Activated T-helper 1 cell treated with Interleukin-2 at 50 U/mL for 16 hours (primary cell): ENCODE results near the gene ZCCHC10.
"Not testable (repeated sequence)": the region's sequence is repeated elsewhere in the genome, so short reads cannot be mapped to it uniquely, and the experiment has no call there.

Experiments used
- DNase-seq: peaks from one replicate; pipeline ENCODE4 v3.0.0-alpha.2; 2020; ENCODE audit warnings: low read depth

The ZCCHC10 gene

DNA sequence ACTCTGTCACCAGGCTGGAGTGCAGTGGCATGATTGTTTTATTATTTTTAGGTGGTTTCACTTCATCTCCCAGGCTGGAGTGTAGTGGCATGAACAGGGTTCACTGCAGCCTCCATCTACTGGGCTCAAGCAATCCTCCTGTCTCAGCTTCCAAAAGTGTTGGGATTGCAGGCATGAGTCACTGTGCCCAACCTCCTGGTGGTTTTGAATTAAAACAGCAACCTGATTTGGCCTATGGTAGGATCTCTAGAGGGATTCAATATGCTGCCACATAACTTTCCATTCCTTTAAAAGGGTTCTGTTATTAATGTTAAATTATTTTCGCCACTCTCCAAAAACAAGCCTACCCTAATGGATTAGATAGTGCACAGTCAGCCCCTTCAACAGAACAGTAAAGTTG is 15.6 kb upstream of the ZCCHC10 start:
- no peak for DNase-seq

DNA sequence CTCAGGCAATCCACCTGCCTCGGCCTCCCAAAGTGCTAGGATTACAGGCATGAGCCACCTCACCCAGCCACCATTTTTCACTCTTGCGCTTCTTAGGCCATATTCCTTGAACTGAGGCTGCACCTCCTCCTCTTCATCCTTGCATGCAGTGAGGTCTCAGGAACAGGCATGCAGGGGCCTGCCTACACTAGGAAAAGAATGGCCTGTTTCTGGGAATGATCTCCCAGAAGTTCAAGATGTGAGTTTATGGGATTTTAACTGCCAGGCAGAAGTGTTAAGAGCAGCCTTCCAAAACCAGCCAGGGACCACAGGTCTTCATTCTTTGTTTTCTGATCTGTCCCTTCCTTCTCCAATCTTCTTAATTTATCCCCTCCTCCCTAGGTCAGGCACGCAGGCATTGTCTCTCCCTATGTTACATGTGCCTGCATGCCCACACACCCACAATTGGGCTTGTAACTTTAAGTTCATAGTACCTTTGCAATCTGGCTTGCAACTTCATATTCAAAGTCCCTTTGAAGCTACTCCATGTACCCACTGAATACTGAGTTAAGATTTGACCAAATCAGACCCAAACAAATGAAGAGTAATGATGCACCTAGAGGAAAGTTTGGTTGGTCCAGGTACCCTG is 14.9 kb upstream of the ZCCHC10 start:
- DNase-seq: no peak

DNA sequence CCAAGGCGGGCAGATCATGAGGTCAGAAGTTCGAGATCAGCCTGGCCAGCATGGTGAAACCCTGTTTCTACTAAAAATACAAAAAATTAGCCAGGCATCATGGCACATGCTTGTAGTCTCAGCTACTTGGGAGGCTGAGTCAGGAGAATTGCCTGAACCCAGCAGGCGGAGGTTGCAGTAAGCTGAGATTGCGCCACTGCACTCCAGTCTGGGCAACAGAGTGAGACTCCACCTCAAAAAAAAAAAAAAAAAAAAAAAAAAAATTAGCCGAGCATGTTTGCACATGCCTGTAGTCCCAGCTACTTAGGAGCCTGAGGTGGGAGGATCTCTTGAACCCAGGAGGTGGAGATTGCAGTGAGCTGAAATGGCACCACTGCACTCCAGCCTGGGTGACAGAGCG is 10.3 kb upstream of the ZCCHC10 start:
- DNase-seq: not testable (repeated sequence)

GRCh38 chr5:133035224-133035623 is 8.9 kb upstream of the ZCCHC10 start:
- no peak for DNase-seq

DNA sequence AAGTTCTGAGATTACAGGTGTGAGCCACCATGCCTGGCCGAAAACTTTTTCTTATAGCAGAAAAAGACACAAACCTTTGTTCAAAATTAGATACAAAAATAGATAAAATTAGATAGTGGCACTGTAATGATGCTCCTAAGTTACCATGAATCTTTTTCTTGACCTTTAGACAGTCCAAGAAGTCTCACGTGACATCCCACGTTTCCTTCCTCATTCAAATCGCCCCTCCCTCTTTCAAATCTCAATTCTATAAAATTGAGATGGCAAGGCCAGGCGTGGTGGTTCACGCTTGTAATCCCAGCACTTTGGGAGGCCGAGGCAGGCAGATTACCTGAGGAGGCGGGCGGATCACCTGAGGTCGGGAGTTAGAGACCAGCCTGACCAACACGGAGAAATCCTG is 7.7 kb upstream of the ZCCHC10 start:
- no peak for DNase-seq

DNA sequence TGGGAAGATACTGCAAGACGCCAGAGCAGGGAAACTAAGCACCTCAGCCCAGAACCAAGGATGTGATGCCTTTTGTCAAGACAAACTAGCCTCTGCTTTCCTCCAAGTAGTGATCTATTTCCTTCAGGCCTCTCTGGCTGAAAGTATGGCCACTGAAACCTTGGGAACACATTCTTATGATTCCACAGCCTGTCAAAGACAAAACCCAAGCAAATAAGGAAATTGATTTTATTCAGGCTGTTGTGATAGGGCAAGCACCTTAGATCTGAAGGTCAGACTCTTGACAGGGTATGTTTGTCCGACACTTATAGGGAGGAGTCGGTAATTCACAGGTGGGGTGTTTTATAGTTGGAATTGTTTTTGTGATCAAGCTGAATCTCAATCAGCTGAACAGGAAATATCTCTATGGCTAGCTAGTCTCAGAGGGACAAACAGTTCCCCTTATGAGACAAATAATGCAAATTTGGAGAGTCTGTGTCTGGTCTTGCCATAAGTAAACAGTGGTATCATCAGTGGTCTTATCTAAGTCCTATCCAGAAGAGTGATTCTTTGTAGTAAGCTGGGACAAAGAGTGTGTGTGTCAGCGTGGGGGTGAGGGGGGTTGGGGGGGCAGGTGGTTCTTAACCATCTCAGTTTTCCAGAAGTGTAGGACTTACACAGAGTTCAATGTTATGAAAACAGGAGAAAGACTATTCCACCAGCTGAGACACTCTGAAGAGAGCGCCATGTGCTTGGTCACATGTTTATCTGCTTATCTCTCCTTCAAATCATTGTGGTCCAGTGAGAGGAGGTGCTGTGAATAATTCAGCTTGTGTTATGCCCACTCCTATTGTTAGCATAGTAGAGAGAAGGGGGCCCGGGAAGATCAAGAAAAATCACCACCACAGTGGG is 6.7 kb upstream of the ZCCHC10 start:
- DNase-seq: no peak

- DNase-seq: no peak
Observed at GRCh38 chr5:133030343-133031005, 4.1 kb upstream of the ZCCHC10 start.

GRCh38 chr5:133029416-133029815 is 3.1 kb upstream of the ZCCHC10 start:
- DNase-seq: no peak

DNA sequence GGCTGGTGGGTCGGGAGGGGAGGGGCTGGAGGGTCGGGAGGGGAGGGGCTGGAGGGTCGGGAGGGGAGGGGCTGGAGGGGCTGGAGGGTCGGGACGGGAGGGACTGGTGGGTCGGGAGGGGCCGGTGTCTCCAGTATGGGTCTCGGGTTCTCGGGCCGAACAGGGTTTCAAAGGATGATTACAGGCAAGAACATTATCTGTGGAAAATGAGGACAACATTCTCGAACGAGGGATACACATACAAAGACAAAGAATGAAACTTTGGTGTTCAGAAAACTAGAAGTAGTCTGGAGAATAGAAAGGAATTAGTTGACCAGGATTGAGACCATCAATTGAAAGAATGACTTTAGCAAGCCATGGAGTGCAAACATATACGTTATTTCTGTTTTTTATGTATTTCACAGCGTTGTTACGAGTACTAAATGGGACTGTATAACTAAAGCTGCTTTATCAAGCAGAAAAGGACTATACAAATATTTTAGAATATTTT is 360 bp upstream of the ZCCHC10 start:
- no peak for DNase-seq

GRCh38 chr5:133019471-133019870 is 6.9 kb downstream of the ZCCHC10 start:
- not testable (repeated sequence) for DNase-seq

DNA sequence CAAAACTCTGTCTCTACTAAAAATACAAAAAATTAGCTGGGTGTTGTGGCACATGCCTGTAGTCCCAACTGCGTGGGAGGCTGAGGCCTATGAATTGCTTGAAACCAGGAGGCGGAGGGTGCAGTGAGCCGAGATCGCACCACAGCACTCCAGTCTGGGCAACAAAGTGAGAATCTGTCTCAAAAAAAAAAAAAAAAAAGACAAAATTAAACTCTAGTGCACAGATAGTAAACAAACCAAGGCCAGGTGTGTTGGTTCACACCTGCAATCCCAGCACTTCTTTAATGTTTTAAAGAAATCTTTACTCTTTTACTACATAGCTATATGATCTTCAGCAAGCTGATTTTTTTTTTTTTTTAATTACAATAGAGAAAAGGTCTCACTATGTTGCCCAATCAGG is 8.4 kb downstream of the ZCCHC10 start:
- no peak for DNase-seq

- DNase-seq: no peak
Observed at GRCh38 chr5:133015466-133015865, 10.9 kb downstream of the ZCCHC10 start.

GRCh38 chr5:133008455-133008854 is 17.9 kb downstream of the ZCCHC10 start:
- not testable (repeated sequence) for DNase-seq

DNA sequence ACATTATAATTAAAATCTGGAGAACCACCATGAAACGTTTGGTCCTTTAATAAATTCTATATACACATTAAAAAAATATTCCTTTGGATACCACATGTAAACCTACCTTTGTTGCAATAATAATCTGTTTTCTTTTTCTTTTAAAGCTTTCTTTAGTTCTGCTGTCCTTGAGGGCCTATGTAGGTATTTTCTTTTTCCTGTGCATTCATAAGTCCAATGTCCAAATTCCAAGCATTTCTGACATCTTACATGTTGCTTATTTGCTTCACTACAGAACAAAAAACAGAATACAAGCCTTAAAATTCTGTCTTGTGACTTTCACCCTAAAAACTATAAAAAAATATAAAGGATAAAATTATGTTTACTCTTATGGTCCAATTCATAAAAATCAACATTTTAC is 19.7 kb downstream of the ZCCHC10 start:
- no peak for DNase-seq

DNA sequence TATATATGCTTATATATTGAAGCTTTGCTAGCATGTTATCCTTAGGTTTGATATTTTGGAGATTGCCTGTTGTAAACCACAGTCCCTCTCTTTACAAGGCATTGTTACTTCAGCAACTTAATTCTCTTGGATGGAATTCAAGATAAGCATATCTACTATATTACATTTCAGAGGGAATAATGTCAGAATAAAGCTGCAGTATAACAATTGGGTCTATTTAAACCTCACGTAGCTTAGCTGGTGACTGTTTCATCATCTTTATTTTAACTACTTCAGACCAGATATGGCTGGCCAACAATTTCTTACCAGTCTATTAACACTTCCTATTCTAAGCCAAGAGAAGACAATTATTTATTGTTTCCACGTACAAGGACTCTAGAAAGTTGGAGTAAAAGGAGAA is 27.1 kb downstream of the ZCCHC10 start:
- no peak for DNase-seq

GRCh38 chr5:132998556-132998955 is 27.8 kb downstream of the ZCCHC10 start:
- no peak for DNase-seq

DNA sequence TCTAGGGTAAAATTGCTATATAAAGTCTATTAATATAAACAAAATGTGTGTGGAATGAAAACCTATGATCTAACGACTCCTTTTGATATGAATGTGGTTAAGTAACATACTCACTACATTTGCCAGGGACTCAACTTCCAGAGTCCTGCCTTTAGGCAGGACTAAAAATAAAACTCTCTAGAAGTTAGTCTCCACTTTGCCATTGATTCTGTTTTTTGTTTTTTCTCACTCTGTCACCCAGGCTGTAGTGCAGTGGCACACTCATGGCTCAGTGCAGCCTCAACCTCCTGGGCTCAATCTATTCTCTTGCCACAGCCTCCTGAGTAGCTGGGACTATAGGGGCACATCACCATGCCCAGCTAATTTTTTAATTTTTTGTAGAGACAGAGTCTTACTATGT is 30.0 kb downstream of the ZCCHC10 start:
- DNase-seq: no peak

DNA sequence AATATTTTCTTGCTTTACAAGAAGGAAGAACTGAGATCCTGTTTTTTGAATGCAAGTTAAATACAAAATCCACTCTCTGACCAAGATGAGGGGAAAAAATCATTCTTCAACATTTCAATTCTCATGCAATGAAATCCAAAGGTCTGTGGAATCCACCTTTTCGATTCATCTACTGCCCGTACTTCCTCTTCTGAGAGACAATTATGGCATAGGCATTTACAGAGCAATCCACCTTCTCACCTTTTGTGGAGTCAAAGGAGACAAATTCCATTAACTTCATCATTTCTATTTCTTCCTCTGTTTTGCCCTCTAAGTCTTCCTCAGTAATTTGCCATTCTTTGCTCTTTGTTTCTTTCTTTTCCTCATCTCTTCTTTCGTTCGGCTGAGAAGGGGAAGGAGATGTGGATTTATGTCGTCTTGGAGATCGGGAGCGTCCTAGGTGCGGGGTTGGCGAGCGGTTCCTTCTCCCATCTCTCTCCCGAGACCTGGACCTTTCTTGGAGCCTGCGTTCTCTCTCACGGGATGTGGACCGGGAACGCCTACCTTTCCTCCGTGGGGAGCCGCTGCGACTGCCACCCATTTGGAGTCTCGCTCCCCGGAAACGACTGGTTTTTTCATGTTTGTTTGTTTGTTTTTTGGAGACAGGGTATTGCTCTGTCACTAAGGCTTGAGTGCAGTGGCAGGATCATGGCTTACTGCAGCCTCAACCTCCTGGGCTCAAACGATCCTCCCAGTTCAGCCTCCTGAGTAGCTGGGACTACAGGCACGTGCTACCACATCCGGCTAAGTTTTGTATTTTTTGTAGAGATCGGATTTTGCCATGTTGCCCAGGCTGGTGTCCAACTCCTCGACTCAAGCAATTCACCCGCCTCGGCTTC is 38.6 kb downstream of the ZCCHC10 start:
- DNase-seq: no peak

GRCh38 chr5:132982971-132983370 is 43.4 kb downstream of the ZCCHC10 start:
- DNase-seq: not testable (repeated sequence)

DNA sequence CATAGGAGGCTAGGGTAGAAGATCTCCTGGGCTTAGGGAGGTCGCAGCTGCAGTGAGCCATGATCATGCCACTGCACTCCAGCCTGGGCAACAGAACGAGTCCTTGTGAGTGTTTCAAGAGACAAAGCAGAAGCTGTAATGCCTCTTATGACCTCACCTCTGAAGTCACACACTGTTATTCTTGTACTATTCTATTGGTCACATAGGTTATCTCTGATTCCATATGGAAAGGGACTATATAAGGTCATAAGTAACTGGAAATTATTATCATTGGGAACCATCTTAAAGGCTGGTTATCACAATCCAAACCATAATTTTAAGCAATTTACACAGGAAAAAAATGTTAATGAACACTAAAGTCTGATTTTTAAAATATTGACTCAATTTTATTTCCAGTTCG is 45.1 kb downstream of the ZCCHC10 start:
- DNase-seq: no peak

DNA sequence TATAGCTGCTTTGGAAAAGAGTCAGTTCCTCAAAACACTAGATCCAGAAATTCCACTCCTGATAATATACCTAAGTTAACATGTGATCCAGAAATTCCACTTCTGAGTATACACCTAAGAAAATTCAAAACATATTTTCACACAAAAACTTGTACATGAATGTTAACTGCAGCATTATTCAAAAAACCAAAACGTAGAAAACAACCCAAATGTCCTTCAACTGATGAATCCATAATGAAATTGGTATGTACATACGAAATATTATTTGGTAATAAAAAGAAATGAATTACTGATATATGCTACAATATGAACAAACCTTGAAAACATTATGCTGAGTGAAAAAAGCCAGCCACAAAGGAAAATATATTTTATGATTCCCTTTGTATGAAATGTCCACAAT is 46.4 kb downstream of the ZCCHC10 start:
- DNase-seq: no peak

- no peak for DNase-seq
Observed at GRCh38 chr5:132979367-132979940, 46.9 kb downstream of the ZCCHC10 start.
